Neutrophil (primary cell): Measurements from ENCODE around the gene AKAP7.
"Not testable (repeated sequence)": the region's sequence is repeated elsewhere in the genome, so short reads cannot be mapped to it uniquely, and the experiment has no call there.

Experiments used
- H3K27ac ChIP-seq: fragments of 200-600 bp; sonication (generic); 2 replicates; pipeline ENCODE4 v1.5.1; 2016; ENCODE audit warnings: mild to moderate bottlenecking, moderate library complexity
- H3K27me3 ChIP-seq: fragments of 200-600 bp; sonication (generic); 2 replicates; pipeline ENCODE4 v1.6.0; 2016; ENCODE audit warnings: mild to moderate bottlenecking
- H3K36me3 ChIP-seq: fragments of 200-600 bp; sonication (generic); 2 replicates; pipeline ENCODE4 v1.5.1; 2017
- H3K4me1 ChIP-seq, 2 experiments: fragments of 200-600 bp in 1 of 2; sonication (generic) in 1 of 2; 1 replicate in 1 of 2; 2 replicates in 1 of 2; pipeline versions ENCODE4 v1.5.1 to v1.6.1; 2013 to 2016; ENCODE audit warnings: low read depth in 1 of 2, low read length in 1 of 2, mild to moderate bottlenecking in 1 of 2, moderate library complexity in 1 of 2; ENCODE audit not compliant: control insufficient read depth in 1 of 2, insufficient read depth in 1 of 2
- H3K4me3 ChIP-seq, 2 experiments: fragments of 200-600 bp in 1 of 2; sonication (generic) in 1 of 2; 1 replicate in 1 of 2; 2 replicates in 1 of 2; pipeline ENCODE4 v1.5.1; 2013 to 2016; ENCODE audit warnings: low read depth in 1 of 2, low read length in 1 of 2, mild to moderate bottlenecking in 1 of 2, moderate library complexity in 1 of 2
- H3K9me3 ChIP-seq: fragments of 200-600 bp; sonication (generic); 2 replicates; pipeline ENCODE4 v1.5.1; 2016
- TF ChIP-seq, protein P1 (sequence below): fragments of 200-600 bp; sonication (generic); IDR thresholded peaks from 2 replicates; pipeline ENCODE4 v1.5.1; 2016; ENCODE audit warnings: antibody characterized with exemption

The AKAP7 gene

DNA sequence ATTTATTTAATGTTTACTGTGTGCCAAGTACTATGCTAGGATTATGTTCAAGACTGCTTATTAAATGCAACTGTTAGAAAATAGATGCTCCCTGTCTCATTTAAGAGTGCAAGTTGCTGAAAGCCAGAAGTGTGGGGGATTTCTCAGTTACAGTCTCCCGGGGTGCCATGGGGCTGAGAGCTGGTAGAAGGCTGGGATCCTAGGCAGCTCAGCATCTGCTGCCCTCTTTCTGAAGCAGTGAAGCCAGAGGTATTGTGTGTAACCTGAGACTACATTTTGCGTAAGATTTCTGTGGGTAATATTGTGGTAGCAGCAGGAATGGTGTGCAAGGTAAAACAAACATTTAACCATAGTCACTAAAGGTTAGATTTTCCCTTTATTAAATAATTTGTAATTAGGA is 120.6 kb downstream of the AKAP7 start:
- Histone ChIP-seq H3K9me3 (no peaks in the 10 kb centered on the region), H3K4me1 (no peaks in the 10 kb centered on the region), H3K36me3 (no peaks in the 10 kb centered on the region), H3K4me3 (no peak overlapping the region), H3K27ac (no peak overlapping the region), H3K27me3 (no peaks in the 10 kb centered on the region)
- TF ChIP-seq, protein P1, sequence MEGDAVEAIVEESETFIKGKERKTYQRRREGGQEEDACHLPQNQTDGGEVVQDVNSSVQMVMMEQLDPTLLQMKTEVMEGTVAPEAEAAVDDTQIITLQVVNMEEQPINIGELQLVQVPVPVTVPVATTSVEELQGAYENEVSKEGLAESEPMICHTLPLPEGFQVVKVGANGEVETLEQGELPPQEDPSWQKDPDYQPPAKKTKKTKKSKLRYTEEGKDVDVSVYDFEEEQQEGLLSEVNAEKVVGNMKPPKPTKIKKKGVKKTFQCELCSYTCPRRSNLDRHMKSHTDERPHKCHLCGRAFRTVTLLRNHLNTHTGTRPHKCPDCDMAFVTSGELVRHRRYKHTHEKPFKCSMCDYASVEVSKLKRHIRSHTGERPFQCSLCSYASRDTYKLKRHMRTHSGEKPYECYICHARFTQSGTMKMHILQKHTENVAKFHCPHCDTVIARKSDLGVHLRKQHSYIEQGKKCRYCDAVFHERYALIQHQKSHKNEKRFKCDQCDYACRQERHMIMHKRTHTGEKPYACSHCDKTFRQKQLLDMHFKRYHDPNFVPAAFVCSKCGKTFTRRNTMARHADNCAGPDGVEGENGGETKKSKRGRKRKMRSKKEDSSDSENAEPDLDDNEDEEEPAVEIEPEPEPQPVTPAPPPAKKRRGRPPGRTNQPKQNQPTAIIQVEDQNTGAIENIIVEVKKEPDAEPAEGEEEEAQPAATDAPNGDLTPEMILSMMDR = no peak

DNA sequence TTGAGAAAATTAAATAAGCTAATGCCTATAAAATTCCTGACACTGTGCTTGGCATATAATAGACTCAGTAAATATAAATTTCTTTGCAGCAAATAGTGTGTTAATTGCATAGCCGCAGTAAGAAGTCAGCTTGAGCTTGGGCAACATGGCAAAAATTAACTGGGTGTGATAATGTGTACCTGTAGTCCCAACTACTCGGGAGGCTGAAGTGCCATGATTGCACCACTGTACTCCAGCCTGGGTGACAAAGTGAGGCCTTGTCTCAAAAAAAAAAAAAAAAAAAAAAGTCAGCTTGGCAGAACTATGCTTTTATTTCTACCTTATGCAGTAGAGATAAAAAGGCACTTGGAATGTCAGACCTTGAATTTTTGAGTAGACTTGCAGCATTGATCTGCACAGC is 121.8 kb downstream of the AKAP7 start:
- Histone ChIP-seq H3K4me3 (no peak overlapping the region), H3K36me3 (no peaks in the 10 kb centered on the region), H3K9me3 (no peaks in the 10 kb centered on the region), H3K4me1 (no peaks in the 10 kb centered on the region), H3K27me3 (no peaks in the 10 kb centered on the region), H3K27ac (no peak overlapping the region)
- TF ChIP-seq, protein P1 = no peak

DNA sequence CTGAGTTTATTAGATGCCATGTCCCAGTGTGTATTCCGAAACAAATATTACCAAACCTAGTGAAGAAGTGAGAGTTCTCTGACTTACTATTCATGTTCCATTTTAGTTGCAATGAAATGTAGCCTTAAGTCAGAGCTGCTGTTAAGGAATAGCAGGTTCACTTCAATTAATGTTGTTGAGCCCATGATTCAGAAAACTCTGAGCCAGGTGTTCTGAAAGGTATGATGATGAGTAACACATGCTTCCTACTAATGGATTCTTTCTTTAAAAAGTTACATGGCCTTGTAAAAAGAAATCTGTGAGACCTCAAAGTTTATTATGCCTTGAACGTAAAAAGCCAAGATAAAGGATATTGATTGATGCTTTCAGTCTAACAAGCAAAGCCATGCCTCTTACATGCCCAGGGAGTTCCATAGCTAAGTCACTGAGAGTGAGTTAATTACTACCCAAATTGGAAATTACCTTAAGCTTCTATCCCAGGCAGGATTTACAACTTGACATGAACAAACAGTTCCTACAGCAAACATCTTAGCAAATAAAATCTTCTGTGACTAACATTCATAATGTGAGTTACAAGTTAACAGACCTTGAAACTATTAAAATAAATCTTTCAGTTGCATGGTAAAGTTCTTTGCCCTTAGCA is 122.9 kb downstream of the AKAP7 start:
- no peaks in the 10 kb centered on the region for H3K36me3 ChIP-seq
- H3K9me3 ChIP-seq = no peaks in the 10 kb centered on the region
- TF ChIP-seq, protein P1 = no peak
- no peak overlapping the region for H3K27ac ChIP-seq
- H3K27me3 ChIP-seq = no peaks in the 10 kb centered on the region
- no peak overlapping the region for H3K4me3 ChIP-seq
- H3K4me1 ChIP-seq = no peaks in the 10 kb centered on the region

DNA sequence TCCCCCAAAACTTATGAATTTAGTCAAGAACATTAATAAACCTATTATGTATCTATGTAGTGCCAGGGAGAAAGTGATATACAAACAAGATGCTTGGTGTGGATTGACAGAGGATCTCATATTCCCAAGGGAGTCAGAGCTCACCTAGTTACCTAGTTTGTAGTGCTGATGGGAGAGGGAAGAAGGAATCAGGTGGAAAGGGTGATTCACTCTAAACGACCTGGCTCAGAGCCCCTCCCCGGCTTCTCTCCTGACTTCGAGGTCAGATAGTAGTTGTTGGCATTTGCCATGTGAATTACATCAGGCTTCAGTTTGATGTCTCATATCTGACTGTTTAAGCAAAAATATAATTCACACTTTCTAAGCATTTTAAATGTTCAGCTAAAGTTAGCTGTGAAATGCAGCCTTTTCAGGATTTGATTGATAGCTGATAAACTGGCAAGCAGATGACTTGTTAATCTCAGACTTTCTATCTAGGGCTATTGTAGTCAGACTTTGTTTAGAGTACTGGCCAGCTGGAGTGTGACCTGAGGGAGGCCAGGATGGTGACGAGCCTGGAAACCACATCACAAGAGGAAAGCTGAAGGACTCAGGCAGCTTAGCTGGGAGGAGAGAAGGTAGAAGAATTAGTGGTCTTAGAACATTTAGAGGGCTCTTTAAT is 123.7 kb downstream of the AKAP7 start:
- TF ChIP-seq, protein P1 = no peak
- Histone ChIP-seq H3K27ac (no peak overlapping the region), H3K4me3 (no peak overlapping the region), H3K4me1 (no peaks in the 10 kb centered on the region), H3K36me3 (no peaks in the 10 kb centered on the region), H3K27me3 (no peaks in the 10 kb centered on the region), H3K9me3 (no peaks in the 10 kb centered on the region)

DNA sequence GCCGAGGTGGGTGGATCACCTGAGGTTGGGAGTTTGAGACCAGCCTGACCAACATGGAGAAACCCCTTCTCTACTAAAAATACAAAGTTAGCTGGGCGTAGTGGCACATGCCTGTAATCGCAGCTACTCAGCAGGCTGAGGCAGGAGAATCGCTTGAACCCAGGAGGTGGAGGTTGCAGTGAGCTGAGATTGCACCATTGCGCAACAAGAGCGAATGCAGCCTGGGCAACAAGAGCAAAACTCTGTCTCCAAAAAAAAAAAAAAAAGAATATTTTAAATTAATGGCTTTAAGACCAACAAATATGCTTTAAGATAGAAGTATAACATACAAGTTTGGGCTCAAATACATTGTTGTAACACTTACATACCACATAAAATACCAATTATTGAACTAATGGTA is 125.7 kb downstream of the AKAP7 start:
- not testable (repeated sequence) for H3K27me3 ChIP-seq

DNA sequence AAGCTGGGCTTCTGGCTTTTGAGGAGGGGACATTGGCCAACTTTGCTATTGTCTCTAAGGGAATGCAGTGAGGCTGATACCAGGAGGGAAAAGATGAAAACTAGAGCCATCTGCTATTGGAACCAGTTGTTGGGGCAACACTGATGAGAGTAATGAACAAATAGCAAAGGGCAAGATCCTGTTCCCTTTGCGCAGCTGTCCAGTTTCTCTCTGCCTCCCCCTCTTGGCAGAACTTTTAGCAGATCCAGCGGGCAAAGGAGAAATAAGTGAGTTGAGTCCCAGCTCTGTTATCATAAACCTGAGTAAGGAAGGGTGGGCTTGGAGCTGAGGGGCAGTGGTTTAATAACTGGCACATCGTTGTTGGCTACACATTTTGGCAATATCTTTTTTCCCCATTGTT is 126.8 kb downstream of the AKAP7 start:
- H3K27me3 ChIP-seq = no peaks in the 10 kb centered on the region
- H3K4me1 ChIP-seq = no peaks in the 10 kb centered on the region
- no peaks in the 10 kb centered on the region for H3K36me3 ChIP-seq
- no peaks in the 10 kb centered on the region for H3K9me3 ChIP-seq
- no peak overlapping the region for H3K27ac ChIP-seq
- TF ChIP-seq, protein P1 = no peak
- no peak overlapping the region for H3K4me3 ChIP-seq

More for the DNA sequence above, 125.7 kb downstream of the AKAP7 start:
- not testable (repeated sequence) for H3K4me1 ChIP-seq, H3K36me3 ChIP-seq, H3K27ac ChIP-seq, H3K4me3 ChIP-seq, H3K9me3 ChIP-seq
